CD4-positive, alpha-beta T cell (primary cell): ENCODE measurements around the gene SDC4. TPM values are rescaled to one million over a fixed set of nuclear protein-coding genes. Genes with fewer than 3 reads are reported as not detected.

Source experiments
- ATAC-seq: fragments of 200-7000 bp; cut with Tn5 transposase; one replicate; pipeline ENCODE4 v1.10.0; 2022; ENCODE audit warnings: mild to moderate bottlenecking; ENCODE audit not compliant: poor library complexity
- CTCF ChIA-PET: fragments of 350-600 bp; sonication (Branson Sonifier 250); formaldehyde crosslinking; loops from one replicate; lab custom pipeline; 2021; ENCODE audit warnings: antibody characterized with exemption, inconsistent platforms; lab: Charles Lee
- POLR2A ChIA-PET: fragments of 350-600 bp; sonication (Branson Sonifier 250); formaldehyde crosslinking; loops from one replicate; lab custom pipeline; 2021; ENCODE audit warnings: antibody characterized with exemption, inconsistent platforms; lab: Charles Lee
- DNase-seq, 14 experiments: peaks; one replicate each; pipeline ENCODE4 v3.0.0-alpha.2; 2013 to 2020; ENCODE audit warnings: mixed read lengths in 2 of 14
- H3K27ac ChIP-seq, 2 donors: one replicate each; pipeline versions ENCODE4 v1.5.1 to v1.7.0; 2013; ENCODE audit warnings: low read length in 2 of 2, low read depth in 1 of 2, mild to moderate bottlenecking in 1 of 2
- H3K27me3 ChIP-seq, 2 experiments: 1 replicate in 1 of 2; 2 replicates in 1 of 2; pipeline versions ENCODE4 v1.6.1 to v1.7.0; 2013; ENCODE audit warnings: low read length in 2 of 2, control low read depth in 1 of 2, mild to moderate bottlenecking in 1 of 2, moderate library complexity in 1 of 2; ENCODE audit not compliant: insufficient read depth in 2 of 2, control insufficient read depth in 1 of 2
- H3K36me3 ChIP-seq: one replicate; pipeline ENCODE4 v1.6.1; 2013; ENCODE audit warnings: low read length, control low read depth; ENCODE audit not compliant: insufficient read depth
- H3K4me1 ChIP-seq: one replicate; pipeline ENCODE4 v1.6.1; 2013; ENCODE audit warnings: low read length, control low read depth; ENCODE audit not compliant: insufficient read depth
- H3K4me3 ChIP-seq: one replicate; pipeline ENCODE4 v1.5.1; 2013; ENCODE audit warnings: mild to moderate bottlenecking, low read length, moderate library complexity
- H3K9me3 ChIP-seq, 2 experiments: 1 replicate in 1 of 2; 2 replicates in 1 of 2; pipeline versions ENCODE4 v1.6.1 to v1.7.0; 2013; ENCODE audit warnings: low read length in 2 of 2, mild to moderate bottlenecking in 2 of 2, control low read depth in 1 of 2, moderate library complexity in 1 of 2; ENCODE audit not compliant: control insufficient read depth in 1 of 2, insufficient read depth in 1 of 2
- H3K27ac Mint-ChIP-seq: one replicate; pipeline ENCODE4 v1.8.0; 2020; ENCODE audit warnings: mixed read lengths
- H3K27me3 Mint-ChIP-seq: one replicate; pipeline ENCODE4 v1.8.0; 2021; ENCODE audit warnings: mixed read lengths
- H3K36me3 Mint-ChIP-seq: one replicate; pipeline ENCODE4 v1.8.0; 2021; ENCODE audit warnings: low read depth, mixed read lengths
- H3K4me1 Mint-ChIP-seq: one replicate; pipeline ENCODE4 v1.8.0; 2021; ENCODE audit warnings: low read depth, mixed read lengths
- H3K4me3 Mint-ChIP-seq: one replicate; pipeline ENCODE4 v1.8.0; 2020; ENCODE audit warnings: mild to moderate bottlenecking, mixed read lengths
- H3K9me3 Mint-ChIP-seq: one replicate; pipeline ENCODE4 v1.8.0; 2020; ENCODE audit warnings: mixed read lengths
- intact Hi-C, 2 experiments: fragments of 100-400 bp; cut with DNase I in 1 of 2; cut with micrococcal nuclease in 1 of 2; formaldehyde crosslinking; loops; one replicate each; pipeline versions ENCODE4 v1.15.1 to v1.9.0; 2023 to 2025; cut with DNase I, micrococcal nuclease
- total RNA-seq, 174 experiments: library from RNA in 2 of 174; stranded (reverse) in 2 of 174; gene quantifications; one replicate each; pipeline ENCODE4 v1.2.3 and lab custom pipeline; 2021 to 2026
- TF ChIP-seq, protein P1 (sequence below): fragments of 200-600 bp; IDR thresholded peaks from one replicate; pipeline ENCODE4 v1.8.0; 2022; ENCODE audit warnings: antibody characterized with exemption, mild to moderate bottlenecking

Gene SDC4
- total RNA-seq, 2 experiments from 2014 or later, result 1.0 to 1.1 TPM

DNA sequence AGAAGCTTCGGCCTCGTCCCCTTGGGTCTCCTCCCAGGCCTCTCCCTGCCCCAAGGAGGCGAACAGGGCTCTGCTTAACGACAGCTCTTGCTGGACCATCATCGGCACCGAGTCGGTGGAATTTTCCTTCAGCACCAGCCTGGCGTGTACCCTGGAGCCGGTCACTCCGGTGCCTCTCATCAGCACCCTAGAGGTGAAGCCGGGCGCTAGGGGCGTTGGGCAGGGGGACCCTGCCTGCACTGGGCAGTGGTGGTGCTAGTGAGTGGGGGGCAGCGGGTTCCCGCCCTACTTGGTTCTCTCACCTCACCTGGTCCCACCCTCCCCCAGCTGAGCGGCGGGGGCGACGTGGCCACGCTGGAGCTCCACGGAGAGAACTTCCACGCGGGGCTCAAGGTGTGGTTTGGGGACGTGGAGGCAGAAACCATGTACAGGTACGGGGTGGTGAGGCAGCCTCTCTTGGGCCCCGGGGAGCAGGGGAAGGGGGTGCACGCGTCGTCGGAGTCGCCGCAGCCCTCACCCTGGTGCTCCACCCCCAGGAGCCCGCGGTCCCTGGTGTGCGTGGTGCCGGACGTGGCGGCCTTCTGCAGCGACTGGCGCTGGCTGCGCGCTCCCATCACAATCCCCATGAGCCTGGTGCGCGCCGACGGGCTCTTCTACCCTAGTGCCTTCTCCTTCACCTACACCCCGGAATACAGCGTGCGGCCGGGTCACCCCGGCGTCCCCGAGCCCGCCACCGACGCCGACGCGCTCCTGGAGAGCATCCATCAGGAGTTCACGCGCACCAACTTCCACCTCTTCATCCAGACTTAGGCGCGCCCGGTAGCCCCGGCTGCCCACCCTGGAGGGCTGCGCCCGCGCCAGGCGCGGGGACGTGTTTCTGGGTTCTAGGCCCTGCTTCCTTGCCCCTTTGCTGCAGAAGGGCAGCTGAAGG lies 31.8 kb downstream of the SDC4 start:
- H3K36me3 ChIP-seq, result no peaks in the 10 kb centered on the region
- peaks cover 34% of the 10 kb centered on the region for H3K4me1 ChIP-seq
- H3K9me3 ChIP-seq, result peaks cover 0 to 13% of the 10 kb centered on the region in 2 experiments
- H3K4me1 Mint-ChIP-seq, result peaks cover 22% of the 10 kb centered on the region
- ChIA-PET CTCF (interaction anchor here (1.4 kb wide), 1 partner anchor 454 kb away, joined by 3 read pairs; no protein-coding TSS in a partner anchor), POLR2A (no interaction called here)
- no peak overlapping the region for H3K4me3 Mint-ChIP-seq
- H3K27ac Mint-ChIP-seq, result no peak overlapping the region
- H3K9me3 Mint-ChIP-seq, result no peaks in the 10 kb centered on the region
- TF ChIP-seq, protein P1, sequence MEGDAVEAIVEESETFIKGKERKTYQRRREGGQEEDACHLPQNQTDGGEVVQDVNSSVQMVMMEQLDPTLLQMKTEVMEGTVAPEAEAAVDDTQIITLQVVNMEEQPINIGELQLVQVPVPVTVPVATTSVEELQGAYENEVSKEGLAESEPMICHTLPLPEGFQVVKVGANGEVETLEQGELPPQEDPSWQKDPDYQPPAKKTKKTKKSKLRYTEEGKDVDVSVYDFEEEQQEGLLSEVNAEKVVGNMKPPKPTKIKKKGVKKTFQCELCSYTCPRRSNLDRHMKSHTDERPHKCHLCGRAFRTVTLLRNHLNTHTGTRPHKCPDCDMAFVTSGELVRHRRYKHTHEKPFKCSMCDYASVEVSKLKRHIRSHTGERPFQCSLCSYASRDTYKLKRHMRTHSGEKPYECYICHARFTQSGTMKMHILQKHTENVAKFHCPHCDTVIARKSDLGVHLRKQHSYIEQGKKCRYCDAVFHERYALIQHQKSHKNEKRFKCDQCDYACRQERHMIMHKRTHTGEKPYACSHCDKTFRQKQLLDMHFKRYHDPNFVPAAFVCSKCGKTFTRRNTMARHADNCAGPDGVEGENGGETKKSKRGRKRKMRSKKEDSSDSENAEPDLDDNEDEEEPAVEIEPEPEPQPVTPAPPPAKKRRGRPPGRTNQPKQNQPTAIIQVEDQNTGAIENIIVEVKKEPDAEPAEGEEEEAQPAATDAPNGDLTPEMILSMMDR, result no peak
- H3K27me3 ChIP-seq, result peaks cover 18 to 29% of the 10 kb centered on the region in 2 experiments
- ATAC-seq (no peak), DNase-seq (no peak)
- H3K36me3 Mint-ChIP-seq, result no peaks in the 10 kb centered on the region
- H3K27me3 Mint-ChIP-seq, result peaks cover 50% of the 10 kb centered on the region
- H3K27ac ChIP-seq, result no peak overlapping the region
- intact Hi-C loops, result no loop called here
- H3K4me3 ChIP-seq, result no peak overlapping the region

DNA sequence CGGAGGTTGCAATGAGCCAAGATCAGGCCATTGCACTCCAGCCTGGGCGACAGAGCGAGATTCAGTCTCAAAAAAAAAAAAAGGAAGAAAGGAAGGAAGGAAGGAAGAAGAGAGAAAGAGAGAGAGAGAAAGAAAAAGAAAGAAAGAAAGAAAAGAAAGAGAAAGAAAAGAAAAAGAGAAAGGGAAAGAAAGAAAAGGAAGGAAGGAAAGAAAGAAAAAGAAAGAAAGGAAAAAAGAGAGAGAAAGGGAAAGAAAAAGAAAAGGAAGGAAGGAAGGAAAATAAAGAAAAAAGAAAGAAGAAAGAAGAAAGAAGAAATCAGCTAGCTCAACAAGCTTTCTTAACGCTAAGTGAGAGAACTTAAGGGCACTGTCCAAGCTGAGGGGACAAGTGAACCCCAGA lies 32.6 kb downstream of the SDC4 start:
- no peak overlapping the region for H3K27ac ChIP-seq
- CTCF ChIA-PET, result interaction anchor here (1.4 kb wide), 1 partner anchor 455 kb away, joined by 3 read pairs; no protein-coding TSS in a partner anchor
- POLR2A ChIA-PET, result no interaction called here
- TF ChIP-seq, protein P1, result no peak
- no peak overlapping the region for H3K4me3 ChIP-seq
- no peaks in the 10 kb centered on the region for H3K36me3 Mint-ChIP-seq
- ATAC-seq (no peak), DNase-seq (no peak)
- no peak overlapping the region for H3K27ac Mint-ChIP-seq
- H3K36me3 ChIP-seq, result no peaks in the 10 kb centered on the region
- no peak overlapping the region for H3K4me3 Mint-ChIP-seq
- H3K9me3 ChIP-seq, result peaks cover 0 to 13% of the 10 kb centered on the region in 2 experiments
- peaks cover 28% of the 10 kb centered on the region for H3K4me1 ChIP-seq
- H3K4me1 Mint-ChIP-seq, result peaks cover 19% of the 10 kb centered on the region
- peaks cover 57% of the 10 kb centered on the region for H3K27me3 Mint-ChIP-seq
- intact Hi-C loops, result no loop called here
- no peaks in the 10 kb centered on the region for H3K9me3 Mint-ChIP-seq
- peaks cover 22 to 30% of the 10 kb centered on the region in 2 experiments for H3K27me3 ChIP-seq

DNA sequence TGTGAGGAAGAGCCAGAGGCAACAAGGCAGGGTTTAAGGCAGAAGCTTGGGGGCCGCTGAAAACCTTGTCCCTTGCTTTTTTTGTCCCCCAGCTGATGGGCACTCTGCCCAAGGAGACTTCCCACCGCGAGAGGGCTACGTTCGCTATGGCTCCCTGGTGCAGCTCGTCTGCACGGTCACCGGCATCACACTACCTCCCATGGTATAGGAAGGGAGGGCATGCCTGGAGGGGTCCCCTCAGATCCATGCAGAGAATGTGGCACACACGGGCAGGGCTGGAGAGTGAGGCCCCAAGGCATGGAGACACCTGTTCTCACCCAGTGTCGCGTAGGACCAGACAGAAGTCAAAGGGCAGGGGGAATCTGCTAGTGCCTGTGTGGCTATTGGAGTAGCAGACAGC lies 34.3 kb downstream of the SDC4 start:
- H3K27ac Mint-ChIP-seq, result no peak overlapping the region

More for the DNA sequence above, 34.3 kb downstream of the SDC4 start:
- TF ChIP-seq, protein P1, result no peak
- ATAC-seq (no peak), DNase-seq (no peak)
- no peak overlapping the region for H3K27ac ChIP-seq
- no peak overlapping the region for H3K4me3 ChIP-seq
- H3K4me1 ChIP-seq, result peaks cover 13% of the 10 kb centered on the region
- ChIA-PET CTCF (no interaction called here), POLR2A (no interaction called here)
- intact Hi-C loops, result loop anchor here (5.0 kb wide), 1 partner anchor 627 kb away; no protein-coding TSS in a partner anchor
- peaks cover 22 to 32% of the 10 kb centered on the region in 2 experiments for H3K27me3 ChIP-seq
- peaks cover 0 to 13% of the 10 kb centered on the region in 2 experiments for H3K9me3 ChIP-seq
- H3K36me3 ChIP-seq, result no peaks in the 10 kb centered on the region
- Mint-ChIP-seq H3K36me3 (no peaks in the 10 kb centered on the region), H3K4me1 (peaks cover 9% of the 10 kb centered on the region), H3K9me3 (no peaks in the 10 kb centered on the region), H3K27me3 (peaks cover 74% of the 10 kb centered on the region), H3K4me3 (no peak overlapping the region)
